ENCODE data around the gene SNF8.

DNA sequence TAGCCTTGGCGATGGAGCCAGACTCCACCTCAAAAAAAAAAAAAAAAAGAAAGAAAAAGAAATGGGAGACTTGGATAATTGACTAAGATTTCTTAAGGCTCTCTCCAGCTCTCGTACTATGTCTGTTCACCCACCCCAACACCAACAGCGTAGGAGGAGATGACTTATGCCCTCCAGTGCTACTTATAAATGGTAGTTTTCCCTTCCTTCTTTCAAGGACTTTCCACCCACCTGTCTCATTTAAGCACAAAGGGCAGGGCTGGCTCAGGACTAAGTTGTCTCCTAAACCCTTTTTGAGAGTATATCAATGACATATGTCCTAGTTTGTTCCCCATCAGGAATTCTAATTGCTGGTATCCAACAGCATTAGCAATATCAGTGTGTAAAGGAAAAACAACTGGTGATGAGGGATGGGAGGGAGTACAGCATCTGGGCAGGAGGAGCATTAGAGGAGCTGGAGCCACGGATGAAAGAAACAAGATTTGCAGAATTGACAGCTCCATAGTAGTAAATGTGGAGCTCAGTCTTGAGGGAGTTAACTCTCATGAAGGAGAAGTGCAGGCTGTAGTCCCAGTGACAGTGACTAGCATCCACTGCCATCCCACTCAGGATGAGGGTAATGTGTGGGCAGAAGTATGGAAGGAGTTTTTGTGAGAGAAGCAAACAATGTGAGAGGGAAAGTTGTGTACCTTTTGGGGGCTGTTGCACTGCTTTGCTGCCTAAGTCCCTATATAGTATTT is 19.2 kb downstream of the SNF8 start:
- TF ChIP-seq, protein P1, sequence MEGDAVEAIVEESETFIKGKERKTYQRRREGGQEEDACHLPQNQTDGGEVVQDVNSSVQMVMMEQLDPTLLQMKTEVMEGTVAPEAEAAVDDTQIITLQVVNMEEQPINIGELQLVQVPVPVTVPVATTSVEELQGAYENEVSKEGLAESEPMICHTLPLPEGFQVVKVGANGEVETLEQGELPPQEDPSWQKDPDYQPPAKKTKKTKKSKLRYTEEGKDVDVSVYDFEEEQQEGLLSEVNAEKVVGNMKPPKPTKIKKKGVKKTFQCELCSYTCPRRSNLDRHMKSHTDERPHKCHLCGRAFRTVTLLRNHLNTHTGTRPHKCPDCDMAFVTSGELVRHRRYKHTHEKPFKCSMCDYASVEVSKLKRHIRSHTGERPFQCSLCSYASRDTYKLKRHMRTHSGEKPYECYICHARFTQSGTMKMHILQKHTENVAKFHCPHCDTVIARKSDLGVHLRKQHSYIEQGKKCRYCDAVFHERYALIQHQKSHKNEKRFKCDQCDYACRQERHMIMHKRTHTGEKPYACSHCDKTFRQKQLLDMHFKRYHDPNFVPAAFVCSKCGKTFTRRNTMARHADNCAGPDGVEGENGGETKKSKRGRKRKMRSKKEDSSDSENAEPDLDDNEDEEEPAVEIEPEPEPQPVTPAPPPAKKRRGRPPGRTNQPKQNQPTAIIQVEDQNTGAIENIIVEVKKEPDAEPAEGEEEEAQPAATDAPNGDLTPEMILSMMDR (IDR thresholded peaks at IDR 0.05) = no peak
- TF ChIP-seq POLR2AphosphoS5 (IDR thresholded peaks at IDR 0.05) (no peak), POLR2A (IDR thresholded peaks at IDR 0.05) (no peak)

Data from suprapubic skin (tissue), 4 donors.